Testis (tissue), 5 donors: Measurements from ENCODE around the gene CALB2. TPM values are rescaled to one million over a fixed set of nuclear protein-coding genes. Genes with fewer than 3 reads are reported as not detected.
"Not testable (repeated sequence)": the region's sequence is repeated elsewhere in the genome, so short reads cannot be mapped to it uniquely, and the experiment has no call there.

Experiments
- DNase-seq: peaks from one replicate; pipeline ENCODE4 v3.0.0-alpha.2; 2019
- H3K27ac ChIP-seq, 2 donors: fragments of 200-600 bp; sonication (generic); one replicate each; pipeline ENCODE4 v1.5.1; 2019
- H3K27me3 ChIP-seq: fragments of 200-600 bp; sonication (generic); one replicate; pipeline ENCODE4 v1.5.1; 2019
- H3K36me3 ChIP-seq: fragments of 200-600 bp; sonication (generic); one replicate; pipeline ENCODE4 v1.5.1; 2017; ENCODE audit warnings: low read depth; ENCODE audit errors: missing control alignments
- H3K4me1 ChIP-seq: fragments of 200-600 bp; sonication (generic); one replicate; pipeline ENCODE4 v1.5.1; 2019
- H3K4me3 ChIP-seq, 2 donors: fragments of 200-600 bp; sonication (generic); one replicate each; pipeline ENCODE4 v1.5.1; 2017 to 2019
- H3K9me3 ChIP-seq: fragments of 200-600 bp; sonication (generic); one replicate; pipeline ENCODE4 v1.5.1; 2017
- POLR2A ChIP-seq: fragments of 450-650 bp; IDR thresholded peaks from one replicate; pipeline ENCODE4 v1.6.1; 2017; ENCODE audit warnings: antibody characterized with exemption, mild to moderate bottlenecking, moderate library complexity
- WGBS, 2 donors: methylation state at CpG; one replicate each; pipeline ENCODE4 v1.1.5; 2018; 5-methylcytosine and 5-hydroxymethylcytosine counted together
- intact Hi-C: fragments of 100-400 bp; cut with DNase I; formaldehyde crosslinking; loops from one replicate; pipeline ENCODE4 v1.15.1; 2023; ENCODE audit warnings: low total_unique reads
- long read RNA-seq, 2 donors: transcript quantifications; one replicate each; lab custom pipeline, GENCODE V29; 2026
- polyA plus RNA-seq: library from polyadenylated mRNA; stranded (reverse); fragments of 350-450 nt; fragmentation: Illumina TruSeq; extraction: RNeasy Lipid Tissue Mini Kit (QIAGEN cat#74804); gene quantifications from one replicate; pipeline ENCODE4 v1.2.3, GENCODE V29; 2014; ENCODE audit warnings: low read depth, low replicate concordance; ENCODE audit not compliant: insufficient read depth
- total RNA-seq, 2 donors: library from RNA; depleted of rRNA; stranded (reverse); fragments of >200 nt; gene quantifications; one replicate each; pipeline ENCODE4 v1.2.3, GENCODE V29; 2016
- TF ChIP-seq, protein P1 (sequence below), 3 experiments: fragments of 450-650 bp in 2 of 3; fragments of 200-600 bp in 1 of 3; sonication (generic) in 1 of 3; IDR thresholded peaks; one replicate each; pipeline ENCODE4 v1.5.1; 2016 to 2019; ENCODE audit warnings: antibody characterized with exemption in 3 of 3, mild to moderate bottlenecking in 2 of 3, moderate library complexity in 1 of 3

Gene CALB2, protein sequence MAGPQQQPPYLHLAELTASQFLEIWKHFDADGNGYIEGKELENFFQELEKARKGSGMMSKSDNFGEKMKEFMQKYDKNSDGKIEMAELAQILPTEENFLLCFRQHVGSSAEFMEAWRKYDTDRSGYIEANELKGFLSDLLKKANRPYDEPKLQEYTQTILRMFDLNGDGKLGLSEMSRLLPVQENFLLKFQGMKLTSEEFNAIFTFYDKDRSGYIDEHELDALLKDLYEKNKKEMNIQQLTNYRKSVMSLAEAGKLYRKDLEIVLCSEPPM
- total RNA-seq: 1 to 10 TPM; 3.6 to 5.1 TPM
- polyA plus RNA-seq: 53.2 TPM
- long read RNA-seq, donor 1, transcript CALB2-201 (11 exons, 1,466 nt): major isoform, 54 of 88 reads
- long read RNA-seq, donor 1, partial matches to known transcripts: 30 of 88 reads
- long read RNA-seq, donor 1, other reads (novel, unspliced or antisense): 0 of 88 reads
- long read RNA-seq, donor 2, transcript CALB2-201 (11 exons, 1,466 nt): major isoform, 61 of 83 reads
- long read RNA-seq, donor 2, partial matches to known transcripts: 15 of 83 reads
- long read RNA-seq, donor 2, other reads (novel, unspliced or antisense): 5 of 83 reads

DNA sequence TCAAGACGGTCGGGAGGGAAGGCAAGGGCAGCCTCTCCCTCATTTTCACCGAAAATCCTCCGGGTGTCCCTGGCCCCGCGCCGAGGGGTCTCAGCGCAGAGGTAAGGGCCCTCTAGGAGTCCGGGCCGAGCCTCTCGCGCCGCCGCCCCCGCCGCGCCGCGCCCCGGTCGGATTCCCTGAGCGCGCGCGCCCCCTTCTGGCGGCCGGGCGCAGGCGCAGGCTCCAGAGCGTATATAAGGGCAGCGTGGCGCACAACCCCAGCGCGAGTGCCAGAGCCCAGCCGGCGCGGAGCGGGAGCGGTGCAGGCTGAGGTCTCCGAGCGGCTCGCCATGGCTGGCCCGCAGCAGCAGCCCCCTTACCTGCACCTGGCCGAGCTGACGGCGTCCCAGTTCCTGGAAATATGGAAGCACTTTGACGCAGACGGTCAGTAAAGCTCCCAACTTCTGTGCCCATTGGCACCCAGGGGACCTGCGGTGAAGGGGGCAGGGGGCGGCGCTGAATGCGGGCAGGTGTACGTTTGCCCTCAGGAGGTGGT is at the start of gene CALB2:
Gene CALB2 (plus strand): TSS at position 260 of the 535 bp plus-strand sequence. CDS start 70 bp downstream, at position 330.
- H3K36me3 ChIP-seq: no peaks in the 10 kb centered on the region
- H3K4me3 ChIP-seq: peak within 1 kb of the TSS; percentile 29 to 49
- peaks cover 8% of the 10 kb centered on the region for H3K4me1 ChIP-seq
- H3K27me3 ChIP-seq: no peaks in the 10 kb centered on the region
- no peaks in the 10 kb centered on the region for H3K9me3 ChIP-seq
- intact Hi-C loops: no loop called here
- H3K27ac ChIP-seq: no peak within 1 kb of the TSS
- TF ChIP-seq POLR2A: no peak
- TF ChIP-seq, protein P1, sequence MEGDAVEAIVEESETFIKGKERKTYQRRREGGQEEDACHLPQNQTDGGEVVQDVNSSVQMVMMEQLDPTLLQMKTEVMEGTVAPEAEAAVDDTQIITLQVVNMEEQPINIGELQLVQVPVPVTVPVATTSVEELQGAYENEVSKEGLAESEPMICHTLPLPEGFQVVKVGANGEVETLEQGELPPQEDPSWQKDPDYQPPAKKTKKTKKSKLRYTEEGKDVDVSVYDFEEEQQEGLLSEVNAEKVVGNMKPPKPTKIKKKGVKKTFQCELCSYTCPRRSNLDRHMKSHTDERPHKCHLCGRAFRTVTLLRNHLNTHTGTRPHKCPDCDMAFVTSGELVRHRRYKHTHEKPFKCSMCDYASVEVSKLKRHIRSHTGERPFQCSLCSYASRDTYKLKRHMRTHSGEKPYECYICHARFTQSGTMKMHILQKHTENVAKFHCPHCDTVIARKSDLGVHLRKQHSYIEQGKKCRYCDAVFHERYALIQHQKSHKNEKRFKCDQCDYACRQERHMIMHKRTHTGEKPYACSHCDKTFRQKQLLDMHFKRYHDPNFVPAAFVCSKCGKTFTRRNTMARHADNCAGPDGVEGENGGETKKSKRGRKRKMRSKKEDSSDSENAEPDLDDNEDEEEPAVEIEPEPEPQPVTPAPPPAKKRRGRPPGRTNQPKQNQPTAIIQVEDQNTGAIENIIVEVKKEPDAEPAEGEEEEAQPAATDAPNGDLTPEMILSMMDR (IDR thresholded peaks at IDR 0.05): peak; percentile 85 to 97 (median 94)
- 2% methylated on average over 37 to 53 of the region's 53 CpGs for WGBS, 2 donors
- peak; percentile 88 for DNase-seq

DNA sequence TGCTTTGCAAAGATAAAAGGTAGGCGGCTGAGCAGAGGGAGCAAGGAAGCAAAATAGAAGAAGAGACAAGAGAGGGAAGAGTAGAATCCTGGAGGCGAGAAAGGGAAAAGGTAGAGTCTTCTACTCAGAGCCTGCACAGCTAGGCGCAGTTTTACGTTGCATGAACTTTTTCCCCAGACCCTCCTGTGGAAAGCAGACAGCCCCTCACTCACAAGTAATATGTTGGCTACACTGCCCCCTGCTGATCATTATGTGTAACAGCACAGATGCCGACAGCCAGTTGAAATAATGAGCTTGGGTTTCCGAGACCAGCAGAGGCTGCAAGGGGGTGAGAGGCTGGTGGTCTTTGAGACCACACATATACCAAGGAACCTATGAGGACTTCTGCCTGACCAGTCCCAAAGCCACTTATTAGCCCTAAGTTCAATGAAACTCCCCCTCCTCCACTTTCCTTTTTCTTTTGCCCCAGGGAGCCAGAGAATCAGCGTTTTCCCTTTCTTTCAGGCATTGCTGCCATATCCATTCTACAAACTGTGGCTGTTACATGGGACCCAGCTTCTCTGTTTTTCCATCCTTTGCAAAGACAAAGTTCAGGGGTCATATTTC is 46.9 kb upstream of the CALB2 start:
- H3K4me1 ChIP-seq: no peaks in the 10 kb centered on the region
- peak; percentile 62 for DNase-seq
- H3K27me3 ChIP-seq: no peaks in the 10 kb centered on the region
- no peaks in the 10 kb centered on the region for H3K9me3 ChIP-seq
- WGBS, 2 donors: 18 to 19% methylated on average over 7 of the region's 7 CpGs
- no peak overlapping the region for H3K27ac ChIP-seq
- no peak overlapping the region for H3K4me3 ChIP-seq
- intact Hi-C loops: no loop called here
- H3K36me3 ChIP-seq: no peaks in the 10 kb centered on the region
- no peak for TF ChIP-seq POLR2A
- TF ChIP-seq, protein P1 (IDR thresholded peaks at IDR 0.05): peak; percentile 45 to 73 (median 69)

DNA sequence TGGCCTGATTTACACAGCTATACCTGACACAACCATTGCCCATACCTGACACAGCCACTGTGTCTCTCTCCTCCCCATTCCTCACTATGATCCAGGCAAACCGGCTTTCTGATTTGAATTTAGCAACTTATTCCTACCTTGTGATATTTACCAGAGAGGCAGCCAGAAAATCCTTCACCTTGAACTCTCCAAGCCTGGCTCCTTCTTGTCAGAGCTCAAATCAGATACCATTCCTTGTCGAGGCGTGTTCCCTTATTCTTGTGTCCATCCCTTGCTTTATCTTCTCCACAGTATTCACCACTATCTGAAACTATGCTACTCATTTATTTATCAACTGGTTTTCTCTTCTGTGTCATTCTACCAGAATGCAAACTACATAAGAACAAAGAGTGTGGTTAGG is 44.9 kb upstream of the CALB2 start:
- H3K4me3 ChIP-seq, H3K9me3 ChIP-seq, H3K36me3 ChIP-seq, H3K4me1 ChIP-seq, H3K27me3 ChIP-seq, DNase-seq, intact Hi-C loops, H3K27ac ChIP-seq: not testable (repeated sequence)
- 61 to 63% methylated on average over 3 of the region's 3 CpGs for WGBS, 2 donors

DNA sequence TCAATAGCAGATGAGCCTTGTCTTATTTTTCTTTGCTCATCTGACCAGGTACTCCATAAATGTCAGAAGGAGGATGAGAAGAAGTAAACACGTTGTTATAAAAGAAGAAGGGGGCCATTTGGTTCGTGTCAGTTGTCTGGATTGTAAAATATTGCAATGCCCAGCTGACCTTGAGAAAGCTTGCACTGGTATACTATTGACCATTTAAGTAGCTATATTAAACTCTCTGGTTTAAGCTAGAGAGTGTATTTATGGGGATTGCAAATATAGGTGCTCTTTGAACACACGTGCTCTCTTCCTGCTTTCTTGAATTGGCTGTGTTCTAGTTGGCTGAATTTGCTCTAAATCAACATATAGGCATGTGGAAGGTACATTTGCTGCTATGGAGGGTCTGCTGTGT is 43.3 kb upstream of the CALB2 start:
- no peaks in the 10 kb centered on the region for H3K27me3 ChIP-seq
- H3K36me3 ChIP-seq: no peaks in the 10 kb centered on the region
- intact Hi-C loops: no loop called here
- H3K27ac ChIP-seq: no peak overlapping the region
- H3K4me3 ChIP-seq: no peak overlapping the region
- TF ChIP-seq POLR2A: no peak
- TF ChIP-seq, protein P1 (IDR thresholded peaks at IDR 0.05): no peak
- DNase-seq: no peak
- no peaks in the 10 kb centered on the region for H3K9me3 ChIP-seq
- no peaks in the 10 kb centered on the region for H3K4me1 ChIP-seq
- 43 to 44% methylated on average over 3 of the region's 3 CpGs for WGBS, 2 donors

DNA sequence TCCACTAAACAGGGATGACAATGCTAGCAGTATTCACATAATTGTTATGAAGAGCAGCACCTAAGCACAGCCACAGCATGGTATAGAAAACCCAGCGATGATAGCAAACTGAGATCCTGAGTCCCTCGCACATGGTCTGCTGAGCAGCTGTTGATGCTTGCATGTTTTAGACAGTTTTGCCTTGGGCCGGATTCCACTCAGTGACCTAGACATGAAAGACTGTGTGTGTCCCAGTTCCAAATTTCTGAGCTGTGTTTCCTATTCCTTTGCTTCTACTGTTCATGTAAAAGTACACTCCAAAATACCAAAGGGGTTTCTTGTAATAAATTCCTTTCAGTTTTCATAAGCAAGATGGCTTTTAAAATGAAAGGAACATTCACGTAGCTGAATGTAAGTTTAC is 38.5 kb upstream of the CALB2 start:
- 89 to 94% methylated on average over 4 of the region's 4 CpGs for WGBS, 2 donors

More for the DNA sequence above, 38.5 kb upstream of the CALB2 start:
- no peaks in the 10 kb centered on the region for H3K4me1 ChIP-seq
- DNase-seq: no peak
- H3K9me3 ChIP-seq: no peaks in the 10 kb centered on the region
- H3K27ac ChIP-seq: no peak overlapping the region
- H3K27me3 ChIP-seq: no peaks in the 10 kb centered on the region
- H3K4me3 ChIP-seq: no peak overlapping the region
- intact Hi-C loops: no loop called here
- TF ChIP-seq, protein P1 (IDR thresholded peaks at IDR 0.05): no peak
- H3K36me3 ChIP-seq: no peaks in the 10 kb centered on the region
